Body of pancreas (tissue), 4 donors: ENCODE results near the gene ANKUB1.

Experiments used
- CTCF ChIP-seq, 7 experiments: fragments of 450-650 bp in 4 of 7; fragments of 200-600 bp in 3 of 7; sonication (generic) in 3 of 7; IDR thresholded peaks; one replicate each; pipeline ENCODE4 v1.5.1; 2016 to 2019; ENCODE audit warnings: antibody characterized with exemption in 7 of 7
- POLR2A ChIP-seq, 3 donors: fragments of 450-650 bp; IDR thresholded peaks; one replicate each; pipeline ENCODE4 v1.6.1; 2016; ENCODE audit warnings: antibody characterized with exemption in 3 of 3, mild to moderate bottlenecking in 2 of 3

GRCh38 chr3:149832086-149832485, 39.7 kb upstream of the ANKUB1 start:
- TF ChIP-seq POLR2A (IDR thresholded peaks at IDR 0.05) (no peak), CTCF (IDR thresholded peaks at IDR 0.05) (no peak)
